ENCODE measurements around the gene AKNAD1. TPM values are rescaled to one million over a fixed set of nuclear protein-coding genes. Genes with fewer than 3 reads are reported as not detected.

Gene AKNAD1
- total RNA-seq, 1 donor from 2014 or later: 0.92 TPM

- no peak overlapping the region for H3K27ac Mint-ChIP-seq
- TF ChIP-seq CTCF (conservative IDR thresholded peaks at IDR 0.05): no peak
- no peak for DNase-seq (ENCODE audit: extremely low spot score, unreplicated experiment)
- H3K36me3 Mint-ChIP-seq: no peaks in the 10 kb centered on the region
- peaks cover 26% of the 10 kb centered on the region for H3K4me1 Mint-ChIP-seq (ENCODE audit: unreplicated experiment)
- H3K27me3 Mint-ChIP-seq: no peaks in the 10 kb centered on the region
- no peaks in the 10 kb centered on the region for H3K9me3 Mint-ChIP-seq
- H3K4me3 Mint-ChIP-seq: no peak overlapping the region
These were observed 4.7 kb upstream of the AKNAD1 start for GRCh38 chr1:108861566-108861965.

GRCh38 chr1:108860190-108860907 is 3.5 kb upstream of the AKNAD1 start:
- no peak for TF ChIP-seq CTCF (conservative IDR thresholded peaks at IDR 0.05)
- no peaks in the 10 kb centered on the region for H3K36me3 Mint-ChIP-seq
- H3K27ac Mint-ChIP-seq: no peak overlapping the region
- H3K9me3 Mint-ChIP-seq: no peaks in the 10 kb centered on the region
- no peak overlapping the region for H3K4me3 Mint-ChIP-seq
- H3K27me3 Mint-ChIP-seq: no peaks in the 10 kb centered on the region
- peaks cover 21% of the 10 kb centered on the region for H3K4me1 Mint-ChIP-seq (ENCODE audit: unreplicated experiment)
- no peak for DNase-seq (ENCODE audit: extremely low spot score, unreplicated experiment)

GRCh38 chr1:108858230-108858950 is 1.5 kb upstream of the AKNAD1 start:
- H3K36me3 Mint-ChIP-seq: no peaks in the 10 kb centered on the region
- no peak overlapping the region for H3K27ac Mint-ChIP-seq
- DNase-seq (ENCODE audit: extremely low spot score, unreplicated experiment): no peak
- no peaks in the 10 kb centered on the region for H3K27me3 Mint-ChIP-seq
- no peak overlapping the region for H3K4me3 Mint-ChIP-seq
- TF ChIP-seq CTCF (conservative IDR thresholded peaks at IDR 0.05): no peak
- no peaks in the 10 kb centered on the region for H3K9me3 Mint-ChIP-seq
- peaks cover 17% of the 10 kb centered on the region for H3K4me1 Mint-ChIP-seq (ENCODE audit: unreplicated experiment)

GRCh38 chr1:108854221-108855019 is 2.5 kb downstream of the AKNAD1 start:
- DNase-seq (ENCODE audit: extremely low spot score, unreplicated experiment): no peak
- Mint-ChIP-seq H3K27me3 (peaks cover 4% of the 10 kb centered on the region), H3K9me3 (no peaks in the 10 kb centered on the region), H3K4me1 (ENCODE audit: unreplicated experiment) (peaks cover 5% of the 10 kb centered on the region), H3K4me3 (no peak overlapping the region), H3K36me3 (no peaks in the 10 kb centered on the region), H3K27ac (no peak overlapping the region)
- TF ChIP-seq CTCF (conservative IDR thresholded peaks at IDR 0.05): no peak

- H3K9me3 Mint-ChIP-seq: no peaks in the 10 kb centered on the region
- no peak overlapping the region for H3K27ac Mint-ChIP-seq
- no peak for DNase-seq (ENCODE audit: extremely low spot score, unreplicated experiment)
- H3K4me1 Mint-ChIP-seq (ENCODE audit: unreplicated experiment): no peaks in the 10 kb centered on the region
- no peaks in the 10 kb centered on the region for H3K36me3 Mint-ChIP-seq
- peaks cover 4% of the 10 kb centered on the region for H3K27me3 Mint-ChIP-seq
- no peak for TF ChIP-seq CTCF (conservative IDR thresholded peaks at IDR 0.05)
- no peak overlapping the region for H3K4me3 Mint-ChIP-seq
These were observed 4.5 kb downstream of the AKNAD1 start for GRCh38 chr1:108852221-108852975.

Data from type B pancreatic cell (in vitro differentiated cells).